ENCODE data around the gene AP2A2.

- TF ChIP-seq CTCF (IDR thresholded peaks at IDR 0.05) (no peak), EZH2 (IDR thresholded peaks at IDR 0.05; ENCODE audit: borderline replicate concordance, insufficient read depth, low read depth, low read length, poor library complexity, severe bottlenecking) (no peak)
Measured at GRCh38 chr11:895331-896110, 30.1 kb upstream of the AP2A2 start.

All from B cell (primary cell).